HT1080 (cell line): ENCODE results near the gene BRICD5. TPM values are rescaled to one million over a fixed set of nuclear protein-coding genes. Genes with fewer than 3 reads are reported as not detected.

Source experiments
- DNase-seq: peaks from one replicate; pipeline ENCODE4 v3.0.0-alpha.2; 2015; ENCODE audit warnings: low read depth
- total RNA-seq: library from RNA; depleted of rRNA; stranded (reverse); fragments of >200 nt; shearing (Covaris generic); gene quantifications from 2 replicates; pipeline ENCODE4 v1.2.3, GENCODE V29; 2014

The BRICD5 gene
- total RNA-seq, 1 experiment from 2014 or later, result 2.0 TPM

DNA sequence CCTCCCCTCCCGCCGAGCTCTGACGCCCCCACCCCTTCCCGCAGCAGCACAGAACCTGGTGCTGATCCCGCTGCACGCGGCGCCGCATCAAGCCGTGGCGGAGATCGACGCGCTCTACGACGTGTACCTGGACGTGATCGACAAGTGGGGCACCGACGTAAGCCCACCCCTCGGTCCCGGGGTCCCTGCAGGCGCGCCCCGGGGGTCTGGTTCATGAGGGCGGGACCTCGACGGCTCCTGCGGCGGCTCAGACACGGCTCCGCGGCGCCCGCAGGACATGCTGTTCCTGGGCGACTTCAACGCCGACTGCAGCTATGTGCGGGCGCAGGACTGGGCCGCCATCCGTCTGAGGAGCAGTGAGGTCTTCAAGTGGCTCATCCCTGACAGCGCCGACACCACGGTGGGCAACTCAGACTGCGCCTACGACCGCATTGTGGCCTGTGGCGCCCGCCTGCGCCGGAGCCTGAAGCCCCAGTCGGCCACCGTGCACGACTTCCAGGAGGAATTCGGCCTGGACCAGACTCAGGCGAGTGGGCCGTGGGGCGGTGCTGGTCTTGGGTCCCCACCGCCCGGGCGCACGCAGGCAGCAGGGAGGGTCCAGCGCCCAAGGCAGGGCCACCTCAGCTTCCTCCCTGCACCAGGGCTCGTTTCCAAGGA is 27.0 kb upstream of the BRICD5 start:
- no peak for DNase-seq

DNA sequence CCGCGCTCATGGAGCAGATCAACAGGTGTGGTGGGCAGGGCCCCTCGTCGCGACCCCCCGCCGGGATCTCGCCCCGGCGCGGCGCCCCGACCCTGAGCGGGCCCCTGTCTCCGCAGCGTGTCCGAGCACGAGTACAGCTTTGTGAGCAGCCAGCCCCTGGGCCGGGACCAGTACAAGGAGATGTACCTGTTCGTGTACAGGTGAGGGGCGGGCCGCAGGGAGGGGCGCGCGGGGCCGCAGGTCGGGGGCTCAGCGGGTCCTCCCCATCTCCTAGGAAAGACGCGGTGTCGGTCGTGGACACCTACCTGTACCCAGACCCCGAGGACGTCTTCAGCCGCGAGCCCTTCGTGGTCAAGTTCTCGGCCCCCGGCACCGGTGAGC is 26.4 kb upstream of the BRICD5 start:
- DNase-seq, result no peak

DNA sequence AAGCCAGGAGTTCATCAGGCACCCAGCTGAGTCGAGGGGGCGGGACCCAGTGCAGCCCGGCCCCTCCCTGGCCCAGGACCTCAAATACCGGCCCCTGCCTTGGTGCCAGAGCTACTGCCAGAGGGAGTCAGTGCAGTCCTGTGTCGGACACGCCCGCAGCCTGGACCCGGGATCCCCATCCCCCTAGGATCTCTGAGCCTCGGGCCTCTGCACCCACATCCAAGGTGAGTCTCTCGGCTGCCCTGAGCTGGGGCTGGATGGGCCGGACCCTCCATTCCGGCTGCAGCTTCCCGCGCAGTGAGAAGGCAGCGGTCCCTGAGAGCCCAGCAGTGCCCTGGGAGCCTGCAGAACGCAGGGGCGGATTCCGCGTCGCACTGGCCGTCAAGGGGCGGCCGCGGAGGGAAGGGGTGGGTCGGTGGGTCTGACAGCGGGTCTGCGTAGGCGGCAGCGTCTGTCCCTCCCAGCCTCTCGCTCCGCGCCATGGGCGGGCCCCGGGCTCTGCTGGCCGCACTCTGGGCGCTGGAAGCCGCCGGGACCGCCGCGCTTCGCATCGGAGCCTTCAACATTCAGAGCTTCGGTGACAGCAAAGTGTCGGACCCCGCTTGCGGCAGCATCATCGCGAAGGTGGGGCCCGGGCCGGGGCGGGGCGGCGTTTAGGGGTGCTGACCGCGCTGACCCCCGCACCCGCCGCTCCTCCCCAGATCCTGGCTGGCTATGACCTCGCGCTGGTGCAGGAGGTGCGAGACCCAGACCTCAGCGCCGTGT is 25.9 kb upstream of the BRICD5 start, which contains the start of gene DNASE1L2:
Gene DNASE1L2 (plus strand): TSS at position 108 of the 765 bp plus-strand sequence. CDS start 373 bp downstream, at position 481.
- no peak for DNase-seq

DNA sequence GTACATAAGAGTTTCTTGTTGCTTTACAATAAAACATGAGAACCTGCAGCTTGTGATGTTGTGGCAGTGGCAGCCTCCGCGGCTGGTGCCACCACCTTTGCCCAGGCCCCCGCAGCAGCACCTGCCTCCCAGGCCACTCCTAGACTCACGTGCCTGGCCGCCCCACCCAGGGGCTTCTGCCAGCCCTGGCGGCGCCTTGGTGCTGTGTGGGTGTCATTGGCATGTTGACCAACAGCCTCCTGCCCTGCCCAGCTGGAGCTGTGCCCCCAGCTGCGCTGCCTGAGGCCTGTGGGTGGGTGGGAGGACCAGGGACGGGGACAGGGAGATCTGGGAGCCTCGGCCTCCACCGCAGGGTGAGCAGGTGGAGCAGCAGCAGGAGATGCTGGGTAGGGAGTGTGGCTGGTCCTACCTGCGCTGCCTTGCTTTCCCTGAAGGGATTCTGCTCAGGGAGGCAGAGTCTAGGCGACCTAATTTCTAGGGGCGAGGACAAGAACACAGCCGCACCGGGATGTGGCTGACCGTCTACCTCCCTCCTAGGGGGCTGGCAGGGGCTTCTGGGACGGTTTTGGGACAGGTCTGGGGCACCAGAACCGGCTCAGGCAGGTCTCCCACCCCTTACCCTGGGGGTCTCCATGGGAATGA is 25.2 kb upstream of the BRICD5 start:
- DNase-seq, result no peak

DNA sequence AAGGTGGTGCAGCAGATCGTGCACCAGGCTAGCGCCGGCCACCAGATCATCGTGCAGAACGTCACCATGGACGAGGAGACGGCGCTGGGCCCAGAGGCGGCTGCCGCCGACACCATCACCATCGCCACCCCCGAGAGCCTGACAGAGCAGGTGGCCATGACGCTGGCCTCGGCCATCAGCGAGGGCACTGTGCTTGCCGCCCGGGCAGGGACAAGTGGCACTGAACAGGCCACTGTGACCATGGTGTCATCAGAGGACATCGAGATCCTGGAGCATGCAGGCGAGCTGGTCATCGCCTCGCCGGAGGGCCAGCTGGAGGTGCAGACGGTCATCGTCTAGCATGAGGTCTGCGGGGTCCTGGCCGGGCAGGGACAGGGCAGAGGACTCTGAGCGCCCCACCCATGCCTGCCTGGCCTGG is 24.6 kb upstream of the BRICD5 start:
- no peak for DNase-seq

DNA sequence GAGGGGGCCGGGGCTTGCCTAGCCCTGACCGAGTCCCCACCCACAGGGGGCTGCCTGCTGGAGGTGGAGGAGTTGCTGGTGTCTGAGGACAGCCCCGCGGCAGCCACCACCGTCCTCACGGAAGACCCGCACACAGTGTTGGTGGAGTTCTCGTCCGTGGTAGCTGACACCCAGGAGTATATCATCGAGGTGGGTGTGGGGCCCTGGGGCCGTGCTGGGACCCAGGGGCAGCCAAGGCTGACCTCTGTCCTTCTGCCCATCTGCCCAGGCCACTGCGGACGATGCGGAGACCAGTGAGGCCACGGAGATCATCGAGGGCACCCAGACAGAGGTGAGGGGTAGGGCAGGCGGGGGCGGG is 24.1 kb upstream of the BRICD5 start:
- DNase-seq, result no peak

DNA sequence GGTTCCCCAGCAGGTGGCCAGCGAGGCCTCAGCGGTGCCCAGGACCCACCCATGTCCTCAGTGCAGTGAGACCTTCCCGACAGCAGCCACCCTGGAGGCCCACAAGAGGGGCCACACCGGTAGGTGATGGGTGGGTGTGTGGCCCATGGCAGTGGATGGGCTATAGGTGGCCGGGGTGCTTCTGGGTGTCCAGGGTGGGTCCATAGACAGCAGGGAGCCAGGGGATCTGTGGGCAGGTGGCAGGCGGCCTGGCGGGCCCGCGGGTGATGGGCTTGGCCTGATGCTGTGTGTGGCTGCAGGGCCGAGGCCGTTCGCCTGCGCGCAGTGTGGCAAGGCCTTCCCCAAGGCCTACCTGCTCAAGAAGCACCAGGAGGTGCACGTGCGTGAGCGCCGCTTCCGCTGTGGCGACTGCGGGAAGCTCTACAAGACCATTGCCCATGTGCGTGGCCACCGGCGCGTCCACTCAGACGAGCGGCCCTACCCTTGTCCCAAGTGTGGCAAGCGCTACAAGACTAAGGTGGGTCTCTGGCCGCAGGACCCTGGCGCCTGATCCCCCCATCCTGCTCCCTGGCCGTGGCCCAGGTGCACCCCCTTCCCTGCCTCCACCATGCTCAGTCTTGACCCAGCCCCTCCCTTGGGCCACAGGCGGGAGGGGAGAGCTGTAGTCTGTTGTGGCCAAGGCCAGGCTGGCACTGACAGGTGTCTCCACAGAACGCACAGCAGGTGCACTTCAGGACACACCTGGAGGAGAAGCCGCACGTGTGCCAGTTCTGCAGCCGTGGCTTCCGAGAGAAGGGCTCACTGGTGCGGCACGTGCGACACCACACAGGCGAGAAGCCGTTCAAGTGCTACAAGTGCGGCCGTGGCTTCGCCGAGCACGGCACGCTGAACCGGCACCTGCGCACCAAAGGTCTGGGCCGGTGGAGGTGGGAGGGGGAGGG is 23.5 kb upstream of the BRICD5 start:
- DNase-seq, result no peak

DNA sequence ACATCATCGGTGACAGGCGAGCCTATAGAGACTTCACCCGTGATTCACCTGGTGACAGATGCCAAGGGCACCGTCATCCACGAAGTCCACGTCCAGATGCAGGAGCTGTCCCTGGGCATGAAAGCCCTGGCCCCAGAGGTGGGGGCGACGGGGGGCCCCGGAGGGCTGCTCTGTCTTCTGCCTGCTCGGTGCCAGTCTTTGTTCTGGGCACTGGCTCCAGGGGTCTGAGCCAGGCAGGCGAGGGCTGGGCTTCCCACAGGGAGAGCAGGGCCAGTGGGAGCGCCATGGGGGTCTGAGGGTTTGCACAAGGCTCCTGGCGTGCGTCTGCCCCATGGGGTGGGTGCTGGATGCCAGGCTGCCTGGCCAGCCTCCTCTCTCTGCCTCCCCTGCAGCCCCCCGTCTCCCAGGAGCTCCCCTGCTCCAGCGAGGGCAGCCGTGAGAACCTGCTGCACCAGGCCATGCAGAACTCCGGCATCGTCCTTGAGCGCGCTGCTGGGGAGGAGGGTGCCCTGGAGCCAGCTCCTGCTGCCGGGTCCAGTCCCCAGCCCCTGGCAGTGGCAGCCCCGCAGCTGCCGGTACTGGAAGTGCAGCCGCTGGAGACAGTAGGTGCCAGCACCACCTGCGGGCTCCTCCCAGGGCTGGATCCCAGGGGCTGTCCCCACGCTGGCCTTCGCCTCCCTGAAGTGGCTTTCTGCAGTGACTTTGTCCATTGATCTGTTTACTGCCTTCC is 22.5 kb upstream of the BRICD5 start:
- DNase-seq, result no peak

DNA sequence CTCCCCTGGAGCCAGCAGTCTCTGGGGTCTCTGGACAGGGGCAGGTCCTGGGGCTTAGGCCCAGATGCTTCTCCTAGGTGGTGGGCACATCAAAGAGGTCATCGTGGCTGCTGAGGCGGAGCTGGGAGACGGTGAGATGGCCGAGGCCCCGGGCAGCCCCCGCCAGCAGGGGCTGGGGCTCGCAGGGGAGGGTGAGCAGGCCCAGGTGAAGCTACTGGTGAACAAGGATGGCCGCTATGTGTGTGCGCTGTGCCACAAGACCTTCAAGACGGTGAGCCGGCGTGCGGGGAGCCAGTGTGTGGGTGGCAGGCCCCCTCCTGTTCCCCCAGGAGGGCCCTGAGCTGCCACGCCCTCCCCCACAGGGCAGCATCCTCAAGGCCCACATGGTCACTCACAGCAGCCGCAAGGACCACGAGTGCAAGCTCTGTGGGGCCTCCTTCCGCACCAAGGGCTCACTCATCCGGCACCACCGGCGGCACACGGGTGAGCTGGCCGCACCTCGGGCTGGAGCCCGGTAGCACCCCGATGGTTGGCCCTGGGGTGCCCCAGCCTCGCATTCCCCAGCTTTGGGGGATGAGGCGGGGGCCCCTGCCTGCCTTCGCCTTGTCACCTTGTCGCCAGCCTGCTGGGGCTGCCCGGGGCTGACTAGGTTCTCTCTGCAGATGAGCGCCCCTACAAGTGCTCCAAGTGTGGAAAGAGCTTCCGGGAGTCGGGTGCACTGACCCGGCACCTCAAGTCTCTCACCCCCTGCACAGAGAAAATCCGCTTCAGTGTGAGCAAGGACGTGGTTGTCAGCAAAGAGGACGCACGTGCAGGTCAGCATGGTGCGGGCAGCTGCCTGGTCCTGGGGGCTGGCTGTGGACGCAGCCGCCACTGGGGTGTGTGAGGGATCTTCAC is 21.7 kb upstream of the BRICD5 start:
- no peak for DNase-seq

DNA sequence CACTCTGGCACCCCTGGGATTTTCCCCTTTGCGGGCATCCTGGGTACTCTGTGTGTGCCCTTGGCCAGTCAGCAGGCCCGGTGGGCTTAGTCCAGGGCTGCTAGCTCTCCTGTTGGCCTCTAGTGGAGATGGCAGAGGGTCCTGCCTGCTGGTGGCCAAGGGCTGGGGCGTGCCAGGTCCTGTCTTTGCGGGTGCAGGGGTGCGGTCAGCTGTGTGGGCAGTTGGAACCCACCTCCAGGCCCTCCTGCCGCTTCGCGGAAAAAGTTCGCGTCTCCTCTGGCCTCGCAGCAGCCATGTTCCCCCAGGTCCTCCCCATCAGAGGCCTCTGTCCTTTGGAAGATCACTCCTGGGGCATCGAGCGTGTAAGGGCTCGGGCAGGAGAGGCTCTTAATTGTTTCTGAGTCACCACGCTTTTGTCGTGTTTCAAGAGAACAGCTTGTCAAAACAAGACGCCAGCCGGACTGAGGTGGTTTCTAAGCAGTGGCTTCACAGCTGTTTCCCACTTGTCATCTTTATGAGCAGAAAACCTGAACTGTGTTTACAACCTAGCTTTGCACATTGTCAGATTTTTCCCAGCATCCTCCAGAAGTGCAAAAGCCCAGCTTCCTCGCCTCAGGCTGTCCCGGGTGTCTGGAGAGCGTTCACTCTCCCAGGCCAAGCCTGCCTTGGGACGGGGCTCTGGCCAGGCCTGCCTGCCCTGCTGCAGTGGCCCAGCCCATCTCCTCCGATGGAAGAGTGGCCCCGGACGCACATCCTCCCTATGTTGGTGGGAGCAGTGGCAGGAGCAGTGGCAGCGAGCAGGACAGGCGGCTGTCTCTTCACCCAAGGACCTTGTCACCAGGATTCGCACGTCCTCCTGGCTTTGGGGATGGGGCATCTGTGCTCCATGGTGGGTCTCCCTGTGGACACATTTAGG is 20.6 kb upstream of the BRICD5 start:
- no peak for DNase-seq

DNA sequence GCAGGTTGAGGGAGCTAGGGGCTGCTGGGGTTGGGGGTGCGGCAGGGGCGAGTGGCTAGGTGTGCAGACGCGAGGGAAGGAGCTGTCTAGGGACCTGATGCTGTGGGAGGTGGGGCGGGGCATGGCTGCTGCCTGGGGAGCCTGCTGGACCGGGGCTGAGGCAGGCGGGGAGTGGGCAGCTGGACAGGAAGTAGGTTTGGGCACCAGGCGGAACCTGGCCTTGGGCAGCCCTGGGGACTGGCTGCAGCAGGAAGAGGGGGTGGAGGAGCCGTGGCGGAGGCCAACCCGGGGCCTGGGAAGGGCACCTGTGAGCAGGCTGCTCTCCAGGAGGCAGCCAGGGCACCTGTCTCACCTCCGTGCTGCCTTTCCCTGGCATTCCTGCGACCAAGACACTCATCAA is 19.7 kb upstream of the BRICD5 start:
- DNase-seq, result no peak

DNA sequence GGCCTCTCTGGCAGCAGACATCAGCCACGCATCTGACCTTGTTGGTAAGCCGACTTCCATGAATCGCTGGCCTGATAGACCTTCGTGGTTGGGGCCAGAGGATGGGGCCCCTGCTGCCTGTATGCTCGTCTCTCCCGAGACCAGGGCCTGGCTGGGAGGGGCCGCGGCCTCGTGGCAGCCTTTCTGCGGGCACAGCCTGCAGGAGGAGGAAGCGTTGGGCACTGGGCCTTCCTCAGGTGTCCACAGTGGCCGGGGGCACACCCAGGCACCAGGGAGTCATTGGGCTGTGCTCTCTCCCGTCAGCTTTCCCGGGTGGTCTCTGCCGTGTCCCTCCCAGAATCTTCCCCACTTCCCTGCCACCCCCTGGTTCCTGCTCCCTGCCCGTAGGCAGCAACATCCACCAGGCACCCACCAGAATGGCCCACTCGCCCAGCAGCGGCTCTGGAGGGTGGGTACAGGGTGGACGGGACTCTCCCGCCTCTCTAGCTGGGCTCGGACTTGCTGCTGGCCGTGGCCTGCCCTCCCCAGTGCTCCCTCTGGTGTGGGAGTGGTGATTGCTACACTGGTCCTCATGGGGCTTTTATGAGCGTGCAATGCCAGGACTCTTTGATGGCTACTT is 19.1 kb upstream of the BRICD5 start:
- DNase-seq, result no peak

DNA sequence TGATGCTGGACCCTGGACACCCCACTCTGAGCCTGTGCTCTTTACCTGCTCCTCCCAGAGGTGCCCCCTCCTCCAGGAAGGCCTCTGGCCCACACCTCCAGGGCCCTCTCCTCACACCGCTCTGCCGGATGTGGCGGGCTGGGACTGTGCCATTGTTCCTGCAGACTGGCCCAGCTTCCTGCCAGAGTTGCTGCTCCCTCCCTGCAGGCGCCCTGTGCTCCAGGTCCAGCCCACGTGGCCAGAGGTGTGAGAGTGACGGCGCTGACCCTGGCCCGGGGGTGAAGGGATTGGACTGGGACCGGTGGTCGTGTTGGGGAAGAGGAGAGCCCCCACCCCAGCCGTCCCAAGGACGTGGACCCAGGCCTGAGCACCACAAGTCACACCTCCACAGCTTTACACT is 18.4 kb upstream of the BRICD5 start:
- DNase-seq, result no peak

DNA sequence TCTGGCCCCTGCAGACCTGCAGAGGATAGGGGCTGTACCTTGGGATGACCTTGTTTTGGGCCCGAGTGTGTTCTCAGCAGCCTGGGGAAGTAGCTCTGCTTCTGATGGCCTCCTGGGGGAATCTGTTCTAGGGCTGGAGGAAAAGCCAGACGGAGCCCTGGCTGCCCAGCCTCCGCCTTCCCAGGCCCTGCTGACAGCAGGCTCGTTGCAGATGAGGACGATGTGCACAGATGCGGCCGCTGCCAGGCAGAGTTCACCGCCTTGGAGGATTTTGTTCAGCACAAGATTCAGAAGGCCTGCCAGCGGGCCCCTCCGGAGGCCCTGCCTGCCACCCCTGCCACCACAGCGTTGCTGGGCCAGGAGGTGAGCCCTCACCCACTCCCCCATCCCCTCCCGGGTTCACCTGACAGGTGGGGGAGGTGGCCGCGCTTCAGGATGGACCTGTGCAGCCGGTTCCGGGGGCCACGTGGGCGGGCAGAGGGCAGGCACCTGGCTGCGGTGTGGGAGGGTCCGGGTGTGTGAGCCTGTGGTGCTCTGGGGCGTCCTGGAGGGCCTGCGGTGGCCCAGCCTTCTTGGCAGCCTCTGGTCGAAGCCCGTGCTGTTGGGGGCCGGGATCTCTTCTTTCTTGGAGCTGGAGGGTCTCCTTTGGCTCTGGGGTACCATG is 17.6 kb upstream of the BRICD5 start:
- DNase-seq, result no peak

DNA sequence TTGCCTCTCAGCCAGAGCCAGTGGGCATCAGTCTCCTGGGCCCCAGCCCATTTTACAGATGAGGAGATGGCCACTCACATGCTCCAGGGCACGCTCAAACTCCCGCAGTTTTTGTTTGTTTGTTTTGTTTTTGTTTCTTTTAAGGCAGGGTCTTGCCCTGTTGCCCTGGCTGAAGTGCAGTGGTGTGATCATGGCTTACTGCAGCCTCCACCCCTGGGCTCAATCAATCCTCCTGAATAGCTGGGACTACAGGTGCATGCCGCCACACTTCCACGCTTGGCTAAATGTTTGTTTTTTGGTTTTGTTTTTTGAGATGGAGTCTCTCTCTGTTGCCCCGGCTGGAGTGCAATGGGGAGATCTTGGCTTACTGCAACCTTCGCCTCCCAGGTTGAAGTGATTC is 16.3 kb upstream of the BRICD5 start:
- DNase-seq, result no peak

DNA sequence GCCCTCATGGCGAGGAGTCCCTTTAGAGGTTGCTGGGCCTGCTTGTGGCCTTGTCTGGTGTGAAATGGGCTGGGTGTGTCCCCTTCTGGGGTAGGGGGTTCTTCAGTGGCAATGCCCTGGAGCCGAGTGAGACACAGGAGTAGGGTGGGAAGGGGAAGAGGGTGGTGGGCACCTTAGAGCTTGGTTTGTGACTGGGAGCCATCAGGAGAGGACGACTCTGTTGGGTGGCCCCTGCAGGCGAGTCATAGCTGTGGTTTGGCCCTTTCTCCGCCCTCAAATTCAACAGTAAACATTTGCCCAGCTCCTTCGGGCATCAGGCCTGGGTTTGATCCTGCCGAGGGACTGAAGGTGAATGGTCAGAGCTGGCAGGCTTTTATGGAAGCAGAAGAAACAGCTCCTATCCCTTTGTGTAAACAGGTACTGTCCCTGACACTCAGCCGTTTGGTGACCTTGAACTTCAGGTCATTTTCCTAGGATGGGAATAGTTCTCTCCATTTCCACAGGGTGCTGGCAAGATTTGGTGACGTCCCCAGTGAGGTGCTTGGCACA is 15.7 kb upstream of the BRICD5 start:
- no peak for DNase-seq

DNA sequence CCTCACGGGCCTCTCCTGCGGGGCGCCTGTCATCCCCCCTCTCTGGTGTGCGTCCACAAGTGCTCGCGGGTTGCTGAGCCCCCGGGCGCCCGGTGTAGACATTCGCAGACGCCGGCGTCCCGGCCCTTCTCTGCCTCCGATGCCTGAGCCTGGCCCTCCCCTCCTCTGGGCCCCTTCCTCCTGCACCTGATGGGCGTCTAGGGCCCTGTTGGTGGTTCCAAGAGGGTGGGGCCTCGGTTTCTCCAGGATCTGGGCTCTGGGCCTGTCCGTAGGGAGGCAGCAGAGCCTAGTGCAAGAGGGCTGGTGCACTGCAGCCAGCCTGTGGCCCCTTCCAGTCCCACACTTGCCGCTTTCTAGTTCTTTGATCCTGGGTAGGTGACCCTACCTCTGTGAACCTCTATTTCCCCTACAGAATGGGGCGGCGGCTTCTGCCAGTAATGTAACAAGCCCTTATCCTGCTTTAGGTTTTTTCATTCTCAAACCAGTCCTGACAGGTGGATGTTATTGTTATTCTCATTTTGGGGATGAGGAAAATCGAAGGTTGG is 13.4 kb upstream of the BRICD5 start:
- peak; percentile 54 for DNase-seq
